GM21529 (cell line): ENCODE data around the gene NDUFAF3.

Source experiments
- ATAC-seq: cut with Tn5 transposase; IDR thresholded peaks from one replicate; pipeline ENCODE4 v1.9.1; 2021; ENCODE audit not compliant: unreplicated experiment

Gene NDUFAF3

GRCh38 chr3:49017971-49018706 lies 3.8 kb upstream of the NDUFAF3 start, which contains the start of gene DALRD3:
TSS of gene DALRD3 (minus strand) at chr3:49018580. CDS start at chr3:49018564, 16 bp downstream.
- ATAC-seq, result no peak

GRCh38 chr3:49018707-49019006 lies 3.3 kb upstream of the NDUFAF3 start:
- ATAC-seq, result no peak

- no peak for ATAC-seq
Measured at GRCh38 chr3:49019941-49020329, 2.0 kb upstream of the NDUFAF3 start.

- no peak for ATAC-seq
Measured at GRCh38 chr3:49020330-49021212, 1.4 kb upstream of the NDUFAF3 start.

GRCh38 chr3:49021213-49021812 lies 608 bp upstream of the NDUFAF3 start:
- ATAC-seq, result peak; percentile 52

GRCh38 chr3:49022688-49023171 lies 809 bp downstream of the NDUFAF3 start:
- no peak for ATAC-seq

GRCh38 chr3:49023775-49024174 lies 1.9 kb downstream of the NDUFAF3 start:
- no peak for ATAC-seq

GRCh38 chr3:49024449-49024848 lies 2.5 kb downstream of the NDUFAF3 start:
- ATAC-seq, result no peak

- no peak for ATAC-seq
Measured at GRCh38 chr3:49025005-49025792, 3.3 kb downstream of the NDUFAF3 start.

GRCh38 chr3:49025793-49026520 lies 4.0 kb downstream of the NDUFAF3 start:
- ATAC-seq, result no peak

- no peak for ATAC-seq
Measured at GRCh38 chr3:49026536-49026935, 4.6 kb downstream of the NDUFAF3 start.

- ATAC-seq, result no peak
Measured at GRCh38 chr3:49027634-49028033, 5.7 kb downstream of the NDUFAF3 start.

- no peak for ATAC-seq
Measured at GRCh38 chr3:49028298-49028672, 6.4 kb downstream of the NDUFAF3 start.

GRCh38 chr3:49028673-49029562 lies 7.0 kb downstream of the NDUFAF3 start, which contains the start of gene IMPDH2:
TSS of gene IMPDH2 (minus strand) at chr3:49029398. CDS start at chr3:49029350, 48 bp downstream.
- peak; percentile 80 for ATAC-seq

GRCh38 chr3:49029563-49029884 lies 7.6 kb downstream of the NDUFAF3 start:
- no peak for ATAC-seq

GRCh38 chr3:49030321-49030720 lies 8.4 kb downstream of the NDUFAF3 start:
- ATAC-seq, result no peak

GRCh38 chr3:49032646-49033304 lies 10.9 kb downstream of the NDUFAF3 start:
- ATAC-seq, result no peak

- no peak for ATAC-seq
Measured at GRCh38 chr3:49034650-49035049, 12.7 kb downstream of the NDUFAF3 start.

- ATAC-seq, result no peak
Measured at GRCh38 chr3:49035281-49035680, 13.4 kb downstream of the NDUFAF3 start.
